Activated CD4-positive, alpha-beta T cell treated with anti-CD3 and anti-CD28 coated beads, Interleukin-10, Interleukin-2, amounts not matched to agents 100 ng/mL and 50 ng/mL, durations not matched to agents 16 hours and 8 hours (primary cell): ENCODE data around the gene DNAJC2.
A peak's percentile ranks its signal among the peaks of the same experiment; 100 is the strongest.
"Not testable (repeated sequence)": the region's sequence is repeated elsewhere in the genome, so short reads cannot be mapped to it uniquely, and the experiment has no call there.

Source experiments
- DNase-seq: peaks from one replicate; pipeline ENCODE4 v3.0.0-alpha.2; 2020

Gene DNAJC2

DNA sequence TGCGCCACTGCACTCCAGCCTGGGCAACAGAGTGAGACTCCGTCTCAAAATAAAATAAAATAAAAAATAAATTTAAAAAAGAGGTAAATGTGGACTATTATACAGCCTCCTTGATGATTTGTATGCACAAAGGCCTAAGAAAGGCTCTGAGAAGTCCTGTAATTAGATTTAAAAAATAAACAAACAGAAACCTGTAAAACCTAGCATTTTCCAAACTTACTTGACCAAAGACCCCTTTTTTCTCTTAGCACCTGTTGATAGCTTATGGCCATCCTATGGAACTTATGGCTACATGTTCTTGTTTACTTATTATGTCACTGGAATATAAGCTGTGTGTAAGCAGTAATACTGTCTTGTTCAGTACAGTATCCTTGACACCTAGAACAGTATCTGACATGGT, 5.7 kb downstream of the DNAJC2 start:
- DNase-seq: no peak

DNA sequence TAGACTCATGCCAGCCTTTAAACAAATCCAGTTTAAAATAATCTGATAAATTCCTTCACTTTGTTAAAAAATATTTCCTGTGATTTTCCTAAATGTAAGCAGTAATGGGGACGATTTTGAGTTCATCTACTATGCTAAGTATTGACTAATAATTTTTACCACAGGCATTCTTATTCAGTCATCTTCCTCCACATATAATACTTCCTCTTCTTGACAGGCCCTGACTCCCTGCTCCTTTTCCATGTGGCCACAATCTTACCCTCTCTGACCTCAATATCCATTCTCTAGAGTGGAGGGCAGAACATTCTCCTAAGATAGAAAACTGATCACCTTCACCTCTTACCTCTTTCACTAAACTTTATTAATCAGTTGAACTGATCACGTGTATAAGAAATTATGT, 7.8 kb downstream of the DNAJC2 start:
- DNase-seq: no peak

DNA sequence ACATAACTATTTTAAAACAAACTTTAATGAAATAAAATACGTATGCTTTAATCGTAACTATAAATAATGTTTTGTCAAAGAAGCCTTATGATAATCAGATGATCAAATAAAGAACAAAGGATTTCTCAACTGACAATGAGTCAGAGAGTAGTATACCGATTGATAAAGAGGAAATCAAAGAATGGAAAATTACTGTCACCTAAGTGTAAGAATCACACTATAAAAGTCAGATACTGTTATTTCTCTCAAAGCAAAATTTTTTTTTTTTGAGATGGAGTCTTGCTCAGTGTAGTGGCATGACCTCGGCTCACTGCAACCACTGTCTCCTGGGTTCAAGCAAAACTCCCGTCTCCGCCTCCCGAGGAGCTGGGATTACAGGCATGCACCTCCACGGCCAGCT, 18.8 kb downstream of the DNAJC2 start:
- no peak for DNase-seq

DNA sequence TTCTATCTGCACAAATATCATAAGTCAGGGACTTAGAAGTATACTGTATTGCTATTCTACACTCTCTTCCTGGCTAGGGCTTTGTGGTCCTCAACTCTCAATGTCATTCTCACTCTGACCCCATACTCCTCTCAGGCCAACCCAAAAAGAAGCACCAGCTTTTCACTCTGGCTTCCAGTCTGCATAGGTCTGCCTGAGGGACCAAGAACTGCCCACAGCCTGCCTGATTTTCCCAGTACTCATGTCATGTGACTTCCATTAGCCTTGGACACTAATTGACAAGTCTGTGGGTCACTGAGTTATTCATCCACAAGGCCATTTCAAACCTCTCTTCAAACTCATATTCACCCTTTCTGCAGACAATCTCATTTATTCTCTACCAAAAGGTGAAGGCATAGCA, 27.6 kb downstream of the DNAJC2 start:
- no peak for DNase-seq

DNA sequence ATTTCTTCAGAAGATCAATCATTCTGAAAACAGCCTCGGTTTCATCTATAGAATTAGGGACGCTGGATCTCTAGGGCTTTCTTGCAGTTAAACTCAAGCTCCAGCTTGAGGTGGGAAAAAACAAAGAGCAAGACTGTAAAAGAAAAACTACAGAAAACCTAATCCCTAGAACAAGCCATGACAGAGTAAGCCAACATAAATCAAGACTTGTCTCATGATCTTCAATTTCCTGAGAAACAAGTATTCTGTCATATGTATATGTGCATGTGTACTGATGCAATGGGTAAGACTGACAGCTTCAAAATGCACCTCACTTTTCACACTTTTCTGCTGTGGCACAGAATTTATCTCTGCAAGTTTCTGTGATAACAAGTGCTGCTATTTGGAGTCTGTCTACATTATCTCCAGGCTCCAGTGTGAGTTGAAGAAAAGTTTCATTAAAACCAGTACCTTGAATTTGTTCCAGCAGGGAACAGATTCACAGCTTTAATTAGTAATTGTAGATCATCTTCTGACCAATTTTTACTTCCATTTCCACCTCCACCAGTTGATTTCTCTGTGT, 28.1 kb downstream of the DNAJC2 start:
- no peak for DNase-seq

DNA sequence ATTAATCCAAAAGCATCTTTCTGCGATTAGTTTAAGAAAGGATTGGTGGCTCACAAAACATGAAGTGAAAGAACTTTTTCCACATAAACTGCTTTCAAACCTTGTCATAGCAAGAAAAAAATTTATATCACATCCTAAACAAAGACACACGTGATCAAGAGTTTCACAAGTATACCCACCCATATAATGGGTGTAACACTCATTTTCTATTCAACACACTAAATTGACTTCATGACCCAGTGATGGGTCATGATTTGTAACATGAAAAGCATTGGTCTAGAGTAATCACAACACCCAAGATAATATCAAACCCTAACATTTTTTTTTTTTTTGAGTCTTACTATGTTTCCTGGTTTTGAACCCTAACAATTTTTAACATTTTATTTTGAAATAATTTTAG, 29.7 kb downstream of the DNAJC2 start:
- DNase-seq: no peak

DNA sequence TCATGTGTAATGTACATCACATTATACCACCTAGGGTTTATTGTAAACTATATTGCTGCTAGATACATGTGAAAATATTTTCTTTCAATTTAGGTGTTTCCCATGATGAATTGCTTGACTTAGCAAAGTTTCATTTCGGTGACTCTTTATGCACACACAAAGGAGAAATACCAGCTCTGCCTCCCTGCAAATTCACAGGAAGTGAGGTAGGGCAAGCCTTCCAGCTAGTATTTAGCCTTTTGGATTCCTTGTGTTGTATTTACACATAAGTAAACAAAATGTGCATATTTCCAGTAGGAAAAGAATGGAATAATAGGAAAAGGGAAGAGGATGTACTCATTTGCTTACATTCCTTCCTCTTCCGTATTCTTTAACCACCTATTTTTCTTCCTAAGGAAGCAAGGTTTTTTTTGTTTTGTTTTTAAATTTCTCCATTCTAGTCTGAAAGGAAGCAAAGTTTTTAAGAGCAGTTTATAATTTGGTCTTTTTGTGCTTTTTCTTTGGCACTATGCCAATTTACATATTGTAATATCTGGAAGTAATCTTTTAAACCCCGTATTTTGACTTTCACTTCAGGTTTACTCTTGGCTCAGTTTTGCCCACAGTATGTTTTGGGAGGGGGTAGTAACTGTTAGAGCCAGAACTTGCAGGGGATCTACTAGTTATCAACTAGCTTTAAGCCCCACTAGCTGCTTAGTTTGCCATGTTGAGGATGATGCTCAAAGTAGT, 36.9 kb downstream of the DNAJC2 start:
- DNase-seq: no peak

DNA sequence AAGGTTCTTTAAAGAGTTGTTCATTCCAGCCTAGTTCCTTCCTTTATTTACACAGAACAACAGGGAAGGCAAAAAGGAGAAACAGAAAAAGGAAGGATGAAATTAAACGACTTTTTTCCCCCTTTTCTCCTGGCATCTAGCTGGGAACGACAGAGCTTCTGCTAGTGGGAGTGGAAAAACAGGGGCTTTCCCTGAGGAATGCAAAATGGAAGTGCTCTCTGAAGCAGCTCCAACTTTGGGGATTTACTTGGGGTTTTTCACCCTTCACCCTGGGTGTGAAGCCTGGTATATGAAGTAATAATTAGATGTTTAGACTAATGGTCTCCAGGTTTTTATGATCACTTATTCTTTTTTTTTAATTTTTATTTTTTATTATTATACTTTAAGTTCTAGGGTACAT, 43.1 kb downstream of the DNAJC2 start:
- DNase-seq: no peak

DNA sequence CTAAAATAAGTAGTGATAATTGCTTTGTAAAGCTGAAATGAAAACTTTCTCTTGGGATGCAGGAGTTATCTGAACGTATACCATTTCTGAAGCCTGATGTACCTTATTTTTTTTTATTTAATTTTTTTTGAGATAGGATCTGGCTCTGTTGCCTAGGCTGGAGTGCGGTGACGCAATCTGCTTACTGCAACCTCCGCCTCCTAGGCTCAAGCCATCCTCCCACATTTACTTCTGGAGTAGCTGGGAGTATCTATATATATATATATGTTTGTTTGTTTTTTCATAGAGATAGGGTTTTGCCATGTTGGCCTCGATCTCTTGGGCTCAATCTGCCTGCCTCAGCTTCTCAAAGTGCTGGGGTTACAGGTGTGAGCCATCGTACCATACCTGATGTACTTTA, 44.9 kb downstream of the DNAJC2 start:
- DNase-seq: no peak

DNA sequence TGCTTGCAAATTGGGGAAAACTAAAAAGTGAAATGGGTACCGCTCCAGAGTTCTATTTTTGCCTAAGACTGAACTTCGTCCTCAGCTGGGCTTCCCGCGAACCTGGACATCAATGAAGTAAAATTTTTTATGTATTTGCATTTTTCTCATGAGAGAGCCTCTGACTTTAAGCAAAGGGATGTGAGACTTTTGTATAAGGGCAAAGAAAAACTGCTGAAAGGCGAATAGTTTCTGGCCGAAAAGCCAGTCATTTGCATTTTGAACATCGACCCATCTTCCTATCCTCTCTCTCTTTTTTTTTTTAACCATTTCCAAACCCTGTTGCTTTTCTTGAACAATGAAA, 46.8 kb downstream of the DNAJC2 start:
- no peak for DNase-seq

DNA sequence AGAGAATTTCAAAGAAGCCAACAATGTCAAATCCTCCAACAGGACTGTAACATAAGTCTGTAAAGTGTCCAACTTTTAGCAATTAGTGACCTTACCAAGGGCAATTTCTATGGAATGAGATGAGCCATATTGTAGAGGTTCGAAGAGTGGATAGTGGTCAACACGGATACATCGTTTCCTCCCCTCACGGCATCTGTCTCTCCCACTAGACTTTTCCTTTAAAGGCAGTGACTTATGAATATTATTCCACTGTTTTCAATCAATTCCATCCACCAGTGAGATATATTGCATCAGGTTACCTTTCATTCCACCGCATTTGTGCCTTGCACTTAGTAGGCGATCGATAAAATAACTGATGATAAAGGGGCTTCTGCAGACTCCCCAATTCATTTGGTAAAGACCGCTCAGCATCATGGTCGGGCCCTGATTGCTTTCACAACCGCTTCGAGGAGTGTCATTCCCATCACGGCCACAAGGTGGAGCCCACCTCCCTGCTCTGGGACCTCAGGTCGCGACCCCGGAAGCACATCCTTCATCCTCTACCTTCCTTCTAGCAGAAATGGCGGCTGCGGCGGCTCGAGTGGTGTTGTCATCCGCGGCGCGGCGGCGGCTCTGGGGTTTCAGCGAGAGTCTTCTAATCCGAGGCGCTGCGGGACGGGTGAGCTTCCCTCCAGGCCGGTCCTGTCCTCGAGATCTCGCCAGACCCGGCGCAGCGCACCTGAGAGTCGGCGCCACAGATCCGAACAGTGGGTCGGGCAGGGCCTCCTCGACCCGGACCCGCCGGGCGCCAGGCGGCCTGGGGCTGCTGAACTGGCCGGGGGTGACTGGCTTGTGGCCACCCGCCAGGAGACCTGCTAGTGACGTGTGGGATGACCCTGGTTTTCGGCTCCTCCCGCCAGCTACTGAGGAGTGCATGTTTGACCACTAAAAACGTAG, 47.4 kb downstream of the DNAJC2 start, which contains the start of gene PMPCB:
TSS of gene PMPCB (plus strand) at position 535 of the 936 bp plus-strand sequence. CDS start at position 560, 25 bp downstream.
- peak; percentile 96 for DNase-seq

DNA sequence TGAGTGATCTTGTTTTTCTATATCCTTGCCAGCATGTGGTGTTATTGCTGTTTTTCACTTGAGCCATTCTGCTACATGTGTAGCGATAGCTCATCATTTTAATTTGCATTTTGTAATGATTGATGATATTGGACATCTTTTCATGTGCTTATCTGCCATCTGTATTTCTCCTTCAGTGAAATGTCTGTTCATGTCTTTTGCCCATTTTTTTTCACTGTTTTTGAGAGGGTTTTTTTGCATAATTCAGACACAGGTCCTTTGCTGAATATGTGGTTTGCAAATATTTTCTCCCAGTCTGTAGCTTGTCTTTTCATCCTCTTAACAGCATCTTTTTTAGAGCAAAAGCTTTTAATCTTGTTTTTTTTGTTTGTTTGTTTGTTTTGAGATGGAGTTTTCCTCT, 51.0 kb downstream of the DNAJC2 start:
- DNase-seq: no peak

DNA sequence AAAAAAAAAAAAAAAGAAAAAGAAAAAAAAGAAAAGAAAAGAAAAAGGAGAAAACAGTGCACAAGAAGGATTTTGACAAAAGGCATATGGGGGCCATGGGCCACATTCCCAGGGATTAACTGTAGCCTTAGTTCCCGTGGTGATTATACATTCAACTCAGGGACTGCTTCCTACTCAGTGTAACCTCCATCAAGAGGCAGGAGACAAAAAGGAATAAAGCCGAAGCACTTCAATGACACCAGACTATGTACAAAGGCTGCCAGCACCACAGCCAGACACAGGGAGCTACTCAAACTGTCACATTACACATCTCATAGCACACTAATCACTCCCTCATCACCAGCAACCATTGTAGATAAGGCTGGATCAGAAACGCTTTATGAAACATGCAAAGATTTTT, 52.4 kb downstream of the DNAJC2 start:
- no peak for DNase-seq

DNA sequence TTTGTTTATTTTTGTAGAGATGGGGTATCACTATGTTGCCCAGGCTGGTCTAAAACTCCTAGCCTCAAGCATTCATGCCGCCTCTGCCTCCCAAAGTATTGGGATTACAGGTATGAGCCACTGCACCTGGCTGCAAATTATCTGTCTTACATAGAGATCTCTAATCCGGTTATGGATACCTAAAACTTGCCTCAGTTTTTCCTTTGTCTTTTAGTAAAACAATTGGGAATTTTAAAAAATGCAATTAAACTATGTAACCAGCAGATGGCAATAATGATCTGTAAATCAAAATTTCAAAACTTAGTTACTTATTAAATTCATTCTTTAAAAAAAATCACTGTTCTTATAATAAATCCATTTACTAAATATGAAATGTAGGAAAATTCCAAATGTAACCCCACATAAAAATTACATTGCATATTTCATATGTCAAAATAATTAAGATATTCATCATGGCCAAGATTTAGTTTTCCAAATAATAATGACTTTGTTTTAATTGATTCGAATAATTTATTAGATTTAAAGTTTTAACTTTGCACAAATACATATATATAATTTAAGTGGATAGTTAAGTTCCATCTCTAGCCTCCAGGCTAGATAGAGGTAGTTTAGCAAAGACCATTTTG, 61.7 kb downstream of the DNAJC2 start:
- not testable (repeated sequence) for DNase-seq

DNA sequence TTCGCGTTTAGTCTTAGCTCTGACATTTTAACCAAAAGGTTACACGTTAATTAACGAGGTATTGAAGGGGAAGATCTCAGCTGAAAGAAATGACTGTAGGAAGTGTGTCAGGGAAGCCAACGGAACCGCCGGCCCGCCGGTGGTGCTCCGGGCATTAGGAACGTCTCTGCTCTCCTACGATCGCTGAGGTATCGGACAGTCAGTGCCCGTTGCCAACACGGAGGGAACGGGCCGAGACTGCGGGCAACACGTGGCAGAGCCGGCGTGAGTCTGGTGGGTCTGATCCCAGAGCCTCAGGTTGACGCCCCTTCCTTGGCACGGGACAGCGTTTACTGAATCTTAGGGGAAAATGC, 63.8 kb downstream of the DNAJC2 start:
- DNase-seq: not testable (repeated sequence)

DNA sequence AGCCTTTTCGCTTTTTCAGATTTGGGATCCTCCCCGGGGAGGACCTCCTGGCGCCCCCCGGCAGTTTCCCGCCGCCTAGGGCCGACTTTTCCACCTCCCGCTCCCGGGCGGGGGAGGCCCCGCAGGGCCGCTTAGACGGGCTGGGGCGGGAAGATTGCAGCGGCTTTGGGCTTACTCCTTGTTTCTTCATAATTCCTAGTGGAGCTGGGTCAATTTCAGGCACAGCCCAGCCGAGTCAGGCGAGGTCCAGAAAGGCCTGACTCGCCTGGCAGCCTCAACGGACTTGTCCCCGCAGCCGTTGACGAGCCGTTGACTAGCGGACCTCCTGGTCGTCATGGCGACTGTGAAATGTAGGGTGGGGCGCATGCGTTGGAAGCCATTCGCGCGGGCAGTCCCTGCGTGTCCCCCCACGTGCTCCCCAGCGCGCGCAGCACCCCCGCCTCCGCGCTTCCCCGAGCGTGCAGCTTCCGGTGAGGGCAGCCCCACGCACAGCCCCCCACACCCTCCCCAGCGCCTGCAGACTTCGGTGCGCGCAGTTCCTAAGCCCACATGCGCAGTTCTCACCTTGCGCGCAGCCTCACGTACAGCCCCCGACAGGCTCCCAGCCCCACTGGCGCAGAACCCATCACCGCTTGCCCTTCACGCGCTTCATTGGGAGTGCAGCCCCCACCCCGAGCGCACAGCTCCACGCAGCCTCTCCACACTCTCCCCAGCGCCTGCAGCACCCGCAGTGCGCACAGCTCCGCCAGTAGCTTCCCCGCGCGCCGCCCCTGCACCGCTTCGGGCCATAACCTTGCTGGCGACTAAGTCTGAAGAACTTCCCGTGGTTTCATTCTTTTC, 64.4 kb downstream of the DNAJC2 start:
- peak; percentile 90 for DNase-seq

DNA sequence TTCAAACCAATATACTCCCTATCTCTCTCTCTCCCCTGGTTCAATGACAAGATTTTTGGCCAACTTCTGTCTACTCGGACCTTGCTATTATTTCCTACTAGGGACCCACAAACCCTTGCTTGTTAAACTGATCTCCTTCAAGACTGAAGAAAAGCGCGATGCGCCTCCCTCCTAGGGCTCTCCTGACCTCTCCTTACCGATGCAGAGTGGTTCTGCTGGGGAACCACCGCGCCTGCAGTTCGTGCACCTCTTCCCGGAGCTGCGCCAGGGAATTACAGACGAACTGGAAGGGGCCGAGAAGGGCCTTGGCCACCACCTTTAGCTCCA, 65.0 kb downstream of the DNAJC2 start:
- DNase-seq: peak; percentile 31

DNA sequence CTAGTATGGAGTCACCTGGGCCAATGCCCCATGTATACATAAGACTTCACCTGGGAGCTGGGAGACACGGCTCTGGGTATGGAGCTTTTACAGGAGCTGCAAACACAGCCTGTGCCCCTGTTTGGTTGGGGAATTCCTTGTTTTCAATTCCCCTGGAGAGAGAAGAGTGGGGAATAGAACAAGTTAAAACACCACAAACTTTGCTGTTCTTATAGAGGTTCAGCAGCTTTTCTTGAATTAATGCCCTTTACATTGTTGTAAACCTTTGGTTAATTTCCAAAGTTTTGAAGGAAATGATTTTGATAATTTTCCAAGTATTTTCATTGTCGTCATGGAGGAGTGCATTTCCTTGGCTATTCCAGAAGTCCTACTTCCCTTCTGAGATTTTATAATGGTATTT, 66.4 kb downstream of the DNAJC2 start:
- not testable (repeated sequence) for DNase-seq

DNA sequence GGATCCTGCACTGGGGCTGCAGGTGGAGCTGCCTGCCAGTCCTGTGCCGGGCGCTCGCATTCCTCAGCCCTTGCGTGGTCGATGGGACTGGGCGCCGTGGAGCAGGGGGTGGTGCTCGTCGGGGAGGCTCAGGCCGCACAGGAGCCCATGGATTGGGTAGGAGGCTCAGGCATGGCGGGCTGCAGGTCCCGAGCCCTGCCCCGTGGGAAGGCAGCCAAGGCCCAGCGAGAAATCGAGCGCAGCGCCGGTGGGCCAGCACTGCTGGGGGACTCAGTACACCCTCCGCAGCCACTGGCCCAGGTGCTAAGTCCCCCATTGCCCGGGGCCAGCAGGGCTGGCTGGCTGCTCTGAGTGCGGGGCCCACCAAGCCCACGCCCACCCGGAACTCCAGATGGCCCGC, 69.7 kb downstream of the DNAJC2 start:
- not testable (repeated sequence) for DNase-seq

DNA sequence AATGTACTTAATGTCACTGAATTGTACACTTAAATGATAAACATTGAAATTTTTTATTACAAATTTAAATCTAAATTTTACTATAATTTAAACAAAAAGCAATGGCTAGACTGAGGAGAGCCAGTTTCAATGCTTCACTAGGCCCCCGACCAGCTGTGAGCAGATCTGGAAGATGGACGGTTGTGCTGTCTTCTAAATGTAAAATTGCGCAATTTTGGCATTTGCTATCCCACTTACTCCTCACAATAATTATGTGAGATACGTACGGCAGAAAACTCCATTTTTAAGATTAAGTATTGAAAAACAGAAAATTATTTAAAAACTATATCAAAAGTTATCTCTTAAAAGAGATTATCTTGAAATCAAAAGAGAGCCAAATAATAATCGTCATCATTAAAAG, 71.2 kb downstream of the DNAJC2 start:
- not testable (repeated sequence) for DNase-seq

DNA sequence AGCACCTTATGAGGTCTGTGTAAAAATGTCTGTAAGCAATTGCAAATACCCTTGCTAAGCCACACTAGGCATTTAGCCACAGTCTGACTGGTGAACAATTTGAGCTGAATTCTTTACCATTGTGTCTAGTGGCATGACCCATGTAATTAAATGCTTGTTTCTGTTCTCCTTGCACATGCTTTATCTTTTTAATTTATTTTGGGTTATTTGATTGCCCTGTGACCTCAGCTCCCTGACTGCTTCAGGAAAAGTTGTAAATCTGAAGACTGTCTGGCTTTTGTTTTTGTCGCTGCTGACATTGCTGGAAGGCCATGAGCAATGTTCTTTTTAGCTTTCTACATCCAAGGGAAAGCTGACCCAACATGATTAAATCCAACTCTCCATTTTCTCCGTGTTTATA, 78.3 kb downstream of the DNAJC2 start:
- not testable (repeated sequence) for DNase-seq

DNA sequence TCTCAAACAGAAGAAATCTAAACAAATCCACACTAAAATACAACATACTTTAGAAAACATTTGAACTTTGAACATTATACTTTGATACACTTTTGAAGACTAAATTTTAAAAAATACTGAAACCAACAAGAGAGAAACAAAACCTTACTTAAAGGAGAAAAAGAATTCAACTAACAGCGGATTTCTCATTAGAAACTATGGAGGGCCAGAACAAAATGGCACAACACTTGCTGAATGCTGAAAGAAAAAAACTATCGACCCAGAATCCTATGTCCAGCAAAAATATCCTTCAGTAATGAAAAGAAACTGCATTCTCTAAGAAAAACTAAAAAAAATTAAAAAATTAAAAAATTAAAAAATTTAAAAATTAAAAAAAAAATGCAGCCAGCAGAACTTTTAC, 80.5 kb downstream of the DNAJC2 start:
- not testable (repeated sequence) for DNase-seq
